ENCODE results near the gene NHLRC1. TPM values are rescaled to one million over a fixed set of nuclear protein-coding genes. Genes with fewer than 3 reads are reported as not detected.

The NHLRC1 gene
- total RNA-seq, 1 experiment from 2014 or later, result not detected

DNA sequence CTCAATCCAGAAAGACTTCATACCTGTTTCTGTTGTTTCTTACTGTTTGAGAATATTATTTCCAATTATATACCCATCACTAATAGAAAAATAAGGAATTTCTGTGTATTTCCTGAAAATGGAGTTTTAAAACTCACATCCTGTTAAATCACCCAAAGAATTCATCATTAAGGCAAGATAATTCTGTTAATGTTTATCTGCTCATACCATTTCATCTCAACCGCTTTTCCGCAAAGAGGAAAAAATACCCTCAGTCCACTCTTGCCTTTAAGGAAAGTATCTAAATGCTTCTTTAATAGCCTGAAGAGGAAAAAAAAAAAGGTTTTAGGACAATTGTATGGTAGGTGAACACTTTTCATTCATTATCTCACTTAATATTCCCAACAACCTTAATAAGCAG, 25.1 kb upstream of the NHLRC1 start:
- Histone ChIP-seq H3K36me3 (ENCODE audit: insufficient read depth, low read length) (no peaks in the 10 kb centered on the region), H3K9me3 (ENCODE audit: low read length) (no peaks in the 10 kb centered on the region), H3K4me3 (ENCODE audit: low read length) (no peak overlapping the region), H2AFZ (ENCODE audit: low read length) (no peak overlapping the region), H3K4me2 (ENCODE audit: low read depth, low read length, poor library complexity, severe bottlenecking) (no peak overlapping the region), H3K9ac (ENCODE audit: low read length) (no peak overlapping the region), H3K27me3 (ENCODE audit: low read length) (no peaks in the 10 kb centered on the region), H3K27ac (ENCODE audit: low read length) (no peak overlapping the region), H3K79me2 (ENCODE audit: low read length) (no peaks in the 10 kb centered on the region), H3K9me2 (replicated peaks; ENCODE audit: insufficient read depth, low read length) (no peaks in the 10 kb centered on the region), H4K20me1 (ENCODE audit: insufficient read depth, low read depth, low read length) (no peaks in the 10 kb centered on the region), H3K4me1 (ENCODE audit: low read length) (no peaks in the 10 kb centered on the region)
- no peak for DNase-seq

DNA sequence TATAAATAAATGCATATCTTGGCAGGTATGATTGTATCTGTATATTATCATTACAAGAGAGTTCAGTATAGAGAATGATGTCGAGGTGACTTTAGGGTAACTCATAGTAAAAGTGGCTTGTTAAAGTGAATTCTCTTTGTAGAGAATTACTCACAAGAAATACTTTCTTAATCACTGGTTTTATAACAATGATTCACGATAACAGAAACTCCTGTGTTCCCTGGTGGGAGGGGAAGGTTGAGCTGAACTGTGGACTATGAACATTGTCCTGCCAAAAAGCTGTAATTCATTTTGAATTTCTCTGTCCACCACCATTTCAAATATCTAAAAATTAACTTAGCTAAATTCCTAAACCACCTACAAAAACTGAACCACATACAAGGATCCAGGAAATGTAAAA, 24.7 kb upstream of the NHLRC1 start:
- no peak for DNase-seq
- Histone ChIP-seq H4K20me1 (ENCODE audit: insufficient read depth, low read depth, low read length) (no peaks in the 10 kb centered on the region), H3K4me3 (ENCODE audit: low read length) (no peak overlapping the region), H3K4me2 (ENCODE audit: low read depth, low read length, poor library complexity, severe bottlenecking) (no peak overlapping the region), H3K4me1 (ENCODE audit: low read length) (no peaks in the 10 kb centered on the region), H3K9ac (ENCODE audit: low read length) (no peak overlapping the region), H3K27ac (ENCODE audit: low read length) (no peak overlapping the region), H3K9me3 (ENCODE audit: low read length) (no peaks in the 10 kb centered on the region), H3K9me2 (replicated peaks; ENCODE audit: insufficient read depth, low read length) (no peaks in the 10 kb centered on the region), H3K27me3 (ENCODE audit: low read length) (no peaks in the 10 kb centered on the region), H3K36me3 (ENCODE audit: insufficient read depth, low read length) (no peaks in the 10 kb centered on the region), H2AFZ (ENCODE audit: low read length) (no peak overlapping the region), H3K79me2 (ENCODE audit: low read length) (no peaks in the 10 kb centered on the region)

DNA sequence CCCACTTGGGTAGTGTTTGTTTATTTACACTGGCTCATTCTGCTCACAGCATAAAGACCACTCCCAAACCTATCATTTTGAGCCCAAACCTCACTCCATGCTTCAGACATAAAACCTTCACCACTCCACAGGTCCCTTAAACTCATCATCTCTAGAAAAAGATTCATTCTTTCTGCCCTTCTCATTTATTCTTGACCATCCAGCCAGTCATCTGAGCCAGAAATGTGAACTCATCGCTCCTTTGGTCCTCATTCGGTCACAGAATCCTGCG, 20.0 kb upstream of the NHLRC1 start:
- no peak for DNase-seq
- no peaks in the 10 kb centered on the region for H3K36me3 ChIP-seq (ENCODE audit: insufficient read depth, low read length)

DNA sequence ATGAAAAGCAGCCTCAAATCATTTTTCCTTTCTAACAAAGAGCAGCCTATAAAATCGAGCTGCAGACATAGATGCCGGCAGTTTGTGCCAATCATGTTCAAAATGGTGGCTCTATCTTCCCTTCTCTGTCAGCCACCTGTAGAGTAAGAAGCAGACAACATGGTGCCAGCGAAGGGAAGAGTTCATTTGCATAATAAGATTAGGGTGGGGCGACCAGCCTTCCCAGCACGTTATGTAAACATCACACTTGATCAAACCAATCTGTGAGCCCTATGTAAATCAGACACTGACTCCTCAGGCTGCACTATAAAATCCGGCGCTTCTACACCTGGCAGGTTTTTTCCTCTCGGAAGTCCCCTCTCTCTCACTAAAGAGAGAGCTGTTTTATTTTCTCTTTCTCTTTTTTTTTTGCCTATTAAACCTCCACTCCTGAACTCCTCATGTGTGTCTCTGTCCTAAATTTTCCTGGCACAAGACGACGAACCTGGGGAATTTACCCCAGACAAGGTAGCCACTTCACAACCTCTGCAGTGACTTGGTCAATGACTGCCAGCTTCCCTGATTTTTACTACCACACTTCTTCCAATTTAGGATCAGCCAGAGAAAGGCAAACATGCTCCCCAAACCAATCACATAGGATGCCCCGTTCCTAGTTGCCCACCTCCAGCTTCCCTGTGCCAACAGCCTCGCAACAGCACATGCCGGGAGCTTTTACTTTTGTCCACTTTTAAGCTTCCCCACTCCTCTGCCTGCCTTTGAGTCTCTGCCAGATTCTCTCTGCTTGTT, 19.5 kb upstream of the NHLRC1 start:
- no peaks in the 10 kb centered on the region for H3K79me2 ChIP-seq (ENCODE audit: low read length)
- no peak for DNase-seq
- no peaks in the 10 kb centered on the region for H3K9me2 ChIP-seq (replicated peaks; ENCODE audit: insufficient read depth, low read length)
- H3K9ac ChIP-seq (ENCODE audit: low read length), result no peak overlapping the region
- no peak overlapping the region for H3K27ac ChIP-seq (ENCODE audit: low read length)
- H3K4me3 ChIP-seq (ENCODE audit: low read length), result no peak overlapping the region
- H2AFZ ChIP-seq (ENCODE audit: low read length), result no peak overlapping the region
- H3K4me1 ChIP-seq (ENCODE audit: low read length), result no peaks in the 10 kb centered on the region
- H3K4me2 ChIP-seq (ENCODE audit: low read depth, low read length, poor library complexity, severe bottlenecking), result no peak overlapping the region
- no peaks in the 10 kb centered on the region for H3K9me3 ChIP-seq (ENCODE audit: low read length)
- H3K27me3 ChIP-seq (ENCODE audit: low read length), result no peaks in the 10 kb centered on the region
- H3K36me3 ChIP-seq (ENCODE audit: insufficient read depth, low read length), result no peaks in the 10 kb centered on the region
- no peaks in the 10 kb centered on the region for H4K20me1 ChIP-seq (ENCODE audit: insufficient read depth, low read depth, low read length)

More for the DNA sequence above, 20.0 kb upstream of the NHLRC1 start:
- Histone ChIP-seq H3K4me3 (ENCODE audit: low read length) (no peak overlapping the region), H3K9me3 (ENCODE audit: low read length) (no peaks in the 10 kb centered on the region), H3K9me2 (replicated peaks; ENCODE audit: insufficient read depth, low read length) (no peaks in the 10 kb centered on the region), H3K79me2 (ENCODE audit: low read length) (no peaks in the 10 kb centered on the region), H3K4me2 (ENCODE audit: low read depth, low read length, poor library complexity, severe bottlenecking) (no peak overlapping the region), H3K27ac (ENCODE audit: low read length) (no peak overlapping the region), H3K9ac (ENCODE audit: low read length) (no peak overlapping the region), H3K27me3 (ENCODE audit: low read length) (no peaks in the 10 kb centered on the region), H3K4me1 (ENCODE audit: low read length) (no peaks in the 10 kb centered on the region), H2AFZ (ENCODE audit: low read length) (no peak overlapping the region), H4K20me1 (ENCODE audit: insufficient read depth, low read depth, low read length) (no peaks in the 10 kb centered on the region)

DNA sequence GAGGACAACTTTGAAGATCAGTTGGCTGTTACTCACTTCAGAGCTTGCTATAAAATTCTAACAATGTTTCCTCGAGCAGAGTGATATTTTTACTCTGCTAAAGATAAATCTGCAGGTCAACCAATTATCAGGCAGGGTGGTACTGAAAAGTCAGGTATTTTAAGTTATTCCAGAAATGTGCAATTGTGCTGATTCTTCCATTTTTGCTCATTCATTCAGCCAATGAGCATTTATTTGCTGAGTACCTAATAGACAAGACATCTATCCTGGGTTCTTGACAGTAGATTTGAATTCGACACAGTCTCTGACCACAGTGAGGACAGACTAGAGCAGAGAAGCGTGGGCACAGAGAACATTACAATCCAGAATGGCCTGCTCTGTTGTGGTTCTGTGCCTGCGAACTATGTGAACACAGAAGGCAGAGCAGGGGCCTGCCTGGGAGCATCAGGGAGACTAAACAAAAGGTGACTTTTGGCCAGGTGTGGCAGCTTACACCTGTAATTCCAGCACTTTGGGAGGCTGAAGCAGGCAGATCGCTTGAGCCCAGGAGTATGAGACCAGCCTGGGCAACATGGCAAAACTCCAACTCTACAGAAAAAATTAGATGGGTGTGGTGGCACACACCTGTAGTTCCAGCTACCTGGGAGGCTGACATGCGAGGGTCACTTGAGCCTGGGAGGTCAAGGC, 17.6 kb upstream of the NHLRC1 start:
- H3K4me3 ChIP-seq (ENCODE audit: low read length), result no peak overlapping the region
- H3K9me3 ChIP-seq (ENCODE audit: low read length), result no peaks in the 10 kb centered on the region
- no peaks in the 10 kb centered on the region for H3K36me3 ChIP-seq (ENCODE audit: insufficient read depth, low read length)
- no peaks in the 10 kb centered on the region for H3K27me3 ChIP-seq (ENCODE audit: low read length)
- H3K27ac ChIP-seq (ENCODE audit: low read length), result no peak overlapping the region
- H3K4me2 ChIP-seq (ENCODE audit: low read depth, low read length, poor library complexity, severe bottlenecking), result no peak overlapping the region
- no peaks in the 10 kb centered on the region for H3K9me2 ChIP-seq (replicated peaks; ENCODE audit: insufficient read depth, low read length)
- DNase-seq, result no peak
- no peak overlapping the region for H3K9ac ChIP-seq (ENCODE audit: low read length)
- H4K20me1 ChIP-seq (ENCODE audit: insufficient read depth, low read depth, low read length), result no peaks in the 10 kb centered on the region
- H3K4me1 ChIP-seq (ENCODE audit: low read length), result no peaks in the 10 kb centered on the region
- H2AFZ ChIP-seq (ENCODE audit: low read length), result no peak overlapping the region
- H3K79me2 ChIP-seq (ENCODE audit: low read length), result no peaks in the 10 kb centered on the region

DNA sequence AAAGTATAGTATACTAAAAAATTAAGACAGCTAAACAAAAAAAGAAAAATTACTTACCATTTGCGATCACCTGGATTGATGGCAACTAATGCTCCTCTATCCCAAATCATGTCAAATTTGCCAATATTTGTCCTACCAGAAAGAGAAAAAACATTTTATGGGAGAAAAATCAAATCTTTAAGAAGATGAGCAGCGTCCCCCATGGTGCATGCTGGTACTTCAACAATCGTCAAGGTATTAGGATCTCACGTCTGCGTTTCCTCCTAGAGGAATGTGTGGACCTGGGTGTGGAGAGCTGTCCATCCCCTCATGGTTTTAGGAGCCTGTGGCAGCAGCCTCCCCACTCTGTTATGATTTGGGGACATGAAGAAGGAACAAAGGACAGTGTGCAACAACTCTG, 16.4 kb upstream of the NHLRC1 start:
- DNase-seq, result no peak
- Histone ChIP-seq H3K9ac (ENCODE audit: low read length) (no peak overlapping the region), H3K36me3 (ENCODE audit: insufficient read depth, low read length) (no peaks in the 10 kb centered on the region), H3K9me2 (replicated peaks; ENCODE audit: insufficient read depth, low read length) (no peaks in the 10 kb centered on the region), H3K27ac (ENCODE audit: low read length) (no peak overlapping the region), H2AFZ (ENCODE audit: low read length) (no peak overlapping the region), H3K4me1 (ENCODE audit: low read length) (no peaks in the 10 kb centered on the region), H3K79me2 (ENCODE audit: low read length) (no peaks in the 10 kb centered on the region), H3K27me3 (ENCODE audit: low read length) (no peaks in the 10 kb centered on the region), H3K9me3 (ENCODE audit: low read length) (no peaks in the 10 kb centered on the region), H3K4me3 (ENCODE audit: low read length) (no peak overlapping the region), H4K20me1 (ENCODE audit: insufficient read depth, low read depth, low read length) (no peaks in the 10 kb centered on the region), H3K4me2 (ENCODE audit: low read depth, low read length, poor library complexity, severe bottlenecking) (no peak overlapping the region)

DNA sequence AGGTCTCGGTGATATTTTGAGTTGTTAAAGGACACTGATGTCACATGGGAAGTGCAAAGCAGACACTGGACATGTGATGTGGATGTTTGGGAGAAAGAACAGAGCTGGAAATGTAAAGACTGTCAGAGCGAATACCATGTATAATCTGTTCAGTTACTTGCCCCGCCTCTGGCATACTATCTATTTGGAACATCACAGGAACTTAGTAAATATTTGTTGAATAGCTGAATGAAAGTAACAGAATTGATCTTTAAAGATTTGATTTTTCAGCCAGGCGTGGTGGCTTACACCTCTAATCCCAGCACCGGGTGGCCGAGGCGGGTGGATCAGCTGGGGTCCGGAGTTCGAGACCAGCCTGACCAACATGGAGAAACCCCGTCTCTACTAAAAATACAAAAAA, 13.8 kb upstream of the NHLRC1 start:
- no peaks in the 10 kb centered on the region for H3K79me2 ChIP-seq (ENCODE audit: low read length)
- no peak overlapping the region for H3K27ac ChIP-seq (ENCODE audit: low read length)
- H2AFZ ChIP-seq (ENCODE audit: low read length), result no peak overlapping the region
- H3K9me2 ChIP-seq (replicated peaks; ENCODE audit: insufficient read depth, low read length), result no peaks in the 10 kb centered on the region
- no peaks in the 10 kb centered on the region for H3K4me1 ChIP-seq (ENCODE audit: low read length)
- no peak for DNase-seq
- H3K4me2 ChIP-seq (ENCODE audit: low read depth, low read length, poor library complexity, severe bottlenecking), result no peak overlapping the region
- H3K27me3 ChIP-seq (ENCODE audit: low read length), result no peaks in the 10 kb centered on the region
- no peaks in the 10 kb centered on the region for H3K36me3 ChIP-seq (ENCODE audit: insufficient read depth, low read length)
- no peak overlapping the region for H3K9ac ChIP-seq (ENCODE audit: low read length)
- H3K9me3 ChIP-seq (ENCODE audit: low read length), result no peaks in the 10 kb centered on the region
- H3K4me3 ChIP-seq (ENCODE audit: low read length), result no peak overlapping the region
- H4K20me1 ChIP-seq (ENCODE audit: insufficient read depth, low read depth, low read length), result no peaks in the 10 kb centered on the region

DNA sequence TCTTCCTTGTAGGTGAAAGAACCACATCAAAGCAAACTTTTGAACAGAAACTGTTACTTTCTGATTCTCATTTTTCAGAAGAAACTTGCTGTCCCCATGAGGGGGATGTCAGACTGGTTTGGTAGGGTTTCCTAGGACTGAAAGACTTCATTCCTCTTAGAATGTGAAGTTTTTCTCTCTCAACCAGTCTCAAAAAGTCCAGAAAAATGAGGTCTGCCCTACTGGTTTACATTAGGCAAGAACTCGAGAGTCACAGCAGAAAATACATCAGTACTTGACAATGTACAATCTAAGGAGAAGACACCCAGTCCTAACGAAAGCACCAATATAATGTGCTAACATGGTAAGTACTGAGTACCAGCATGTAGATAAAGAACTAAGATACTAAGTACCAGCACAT, 12.7 kb upstream of the NHLRC1 start:
- Histone ChIP-seq H3K4me3 (ENCODE audit: low read length) (no peak overlapping the region), H3K27ac (ENCODE audit: low read length) (no peak overlapping the region), H3K9me2 (replicated peaks; ENCODE audit: insufficient read depth, low read length) (no peaks in the 10 kb centered on the region), H3K9ac (ENCODE audit: low read length) (no peak overlapping the region), H2AFZ (ENCODE audit: low read length) (no peak overlapping the region), H4K20me1 (ENCODE audit: insufficient read depth, low read depth, low read length) (no peaks in the 10 kb centered on the region), H3K9me3 (ENCODE audit: low read length) (no peaks in the 10 kb centered on the region), H3K27me3 (ENCODE audit: low read length) (no peaks in the 10 kb centered on the region), H3K36me3 (ENCODE audit: insufficient read depth, low read length) (no peaks in the 10 kb centered on the region), H3K4me2 (ENCODE audit: low read depth, low read length, poor library complexity, severe bottlenecking) (no peak overlapping the region), H3K79me2 (ENCODE audit: low read length) (no peaks in the 10 kb centered on the region), H3K4me1 (ENCODE audit: low read length) (no peaks in the 10 kb centered on the region)
- no peak for DNase-seq

All from Karpas-422 (cell line).